Measurements from ENCODE around the gene CASKIN2.
"Not testable (repeated sequence)": the region's sequence is repeated elsewhere in the genome, so short reads cannot be mapped to it uniquely, and the experiment has no call there.

The CASKIN2 gene

DNA sequence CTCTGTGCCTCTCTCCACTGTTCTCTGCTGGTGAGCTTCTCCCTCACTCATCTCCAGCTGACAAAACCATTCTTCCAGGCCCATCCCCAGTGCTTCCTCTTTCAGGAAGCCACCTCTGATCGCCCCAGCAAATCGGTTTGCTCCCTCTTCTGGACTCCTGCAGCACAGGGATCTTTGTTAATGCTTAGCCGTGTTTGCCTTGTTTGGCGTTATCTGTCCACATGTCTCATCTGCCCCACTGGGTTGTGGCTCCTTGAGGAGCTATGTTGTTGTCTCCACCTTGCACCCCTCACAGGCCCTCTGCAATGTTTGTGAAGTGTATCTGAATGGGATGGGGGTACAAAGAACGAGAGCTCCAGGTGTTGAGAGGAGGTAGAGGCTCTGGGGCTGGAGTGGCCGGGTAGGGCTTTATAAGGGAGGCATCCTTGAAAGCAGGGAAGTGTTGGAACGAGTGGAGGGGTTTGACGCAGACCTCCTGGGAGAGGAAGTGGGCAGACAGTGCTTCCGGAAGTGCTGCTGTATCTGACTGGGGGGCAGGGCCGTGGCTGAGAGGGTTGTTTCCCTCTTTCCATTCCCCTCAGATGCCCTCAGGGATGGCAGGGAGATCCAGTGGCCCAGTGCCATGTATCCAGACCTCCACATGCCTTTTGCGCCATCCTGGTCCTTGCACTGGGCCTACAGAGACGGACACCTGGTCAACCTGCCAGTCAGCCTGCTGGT lies 27.8 kb downstream of the CASKIN2 start:
- DNase-seq: no peak

- no peak for DNase-seq
These were observed 28.4 kb downstream of the CASKIN2 start for GRCh38 chr17:75486951-75487350.

GRCh38 chr17:75486151-75486550 lies 29.2 kb downstream of the CASKIN2 start:
- DNase-seq: no peak

DNA sequence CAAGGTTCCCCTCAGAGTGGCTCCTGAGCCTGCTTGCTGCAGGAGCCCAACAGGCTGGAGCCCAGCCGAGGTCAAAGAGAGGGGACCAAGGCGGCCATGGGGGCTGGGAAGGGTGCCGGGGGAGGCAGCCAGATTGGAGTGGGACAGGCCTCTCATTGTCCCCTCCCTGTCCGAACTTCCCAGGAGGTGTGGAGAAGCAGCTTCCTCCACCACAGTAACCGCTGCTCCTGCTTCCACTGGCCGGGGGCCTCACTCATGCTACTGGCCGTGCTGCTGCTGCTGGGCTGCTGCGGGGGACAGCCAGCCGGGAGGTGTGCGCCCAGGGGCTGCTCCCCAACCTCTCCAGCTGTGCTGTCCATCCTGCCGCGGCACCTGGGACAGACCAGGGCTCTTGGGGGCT lies 29.6 kb downstream of the CASKIN2 start:
- DNase-seq: no peak

- DNase-seq: no peak
These were observed 33.0 kb downstream of the CASKIN2 start for GRCh38 chr17:75482098-75482942.

GRCh38 chr17:75481194-75482068 lies 33.9 kb downstream of the CASKIN2 start:
- no peak for DNase-seq

DNA sequence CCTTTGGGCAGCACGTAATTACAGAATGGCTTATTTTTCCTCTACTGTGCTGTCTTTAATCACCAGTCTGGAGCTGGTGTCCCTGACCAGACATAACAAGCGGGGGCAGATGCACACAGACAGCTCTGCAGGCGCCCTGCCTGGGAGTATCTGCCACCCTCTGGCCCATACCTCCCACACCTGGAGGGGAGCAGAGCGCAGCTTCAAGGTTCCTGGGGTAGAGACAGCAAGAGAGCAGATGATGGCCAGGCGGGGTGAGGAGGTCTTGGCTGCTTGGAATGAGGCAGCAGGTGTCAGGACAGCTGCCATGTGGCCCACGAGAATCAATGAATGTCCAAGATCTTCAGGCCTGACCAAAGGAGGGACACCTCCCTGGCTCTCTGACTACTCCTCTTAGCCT lies 35.1 kb downstream of the CASKIN2 start:
- no peak for DNase-seq

DNA sequence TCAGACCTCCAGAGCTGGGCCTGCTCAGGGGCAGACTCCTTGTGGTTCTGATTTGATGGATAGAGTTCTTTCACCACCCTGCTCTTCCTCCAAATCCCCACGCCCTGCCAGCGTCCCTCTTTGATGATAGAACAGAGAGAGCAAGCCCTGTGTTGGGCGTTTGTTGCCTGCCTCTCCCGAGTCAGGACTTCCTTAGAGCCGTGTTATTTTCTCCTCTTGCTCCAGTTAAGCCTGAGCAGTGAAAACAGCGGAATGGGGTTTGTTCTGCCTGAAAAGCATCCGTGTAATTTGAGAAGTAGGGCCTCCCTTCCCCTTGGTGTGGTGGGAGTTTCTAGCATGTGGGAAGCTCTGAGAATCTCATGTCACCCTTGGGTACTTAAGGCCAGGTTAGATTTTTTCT lies 36.8 kb downstream of the CASKIN2 start:
- no peak for DNase-seq

- DNase-seq: not testable (repeated sequence)
These were observed 37.9 kb downstream of the CASKIN2 start for GRCh38 chr17:75477490-75477862.

GRCh38 chr17:75476752-75477489 lies 38.4 kb downstream of the CASKIN2 start:
- no peak for DNase-seq

- no peak for DNase-seq
These were observed 39.1 kb downstream of the CASKIN2 start for GRCh38 chr17:75476271-75476671.

DNA sequence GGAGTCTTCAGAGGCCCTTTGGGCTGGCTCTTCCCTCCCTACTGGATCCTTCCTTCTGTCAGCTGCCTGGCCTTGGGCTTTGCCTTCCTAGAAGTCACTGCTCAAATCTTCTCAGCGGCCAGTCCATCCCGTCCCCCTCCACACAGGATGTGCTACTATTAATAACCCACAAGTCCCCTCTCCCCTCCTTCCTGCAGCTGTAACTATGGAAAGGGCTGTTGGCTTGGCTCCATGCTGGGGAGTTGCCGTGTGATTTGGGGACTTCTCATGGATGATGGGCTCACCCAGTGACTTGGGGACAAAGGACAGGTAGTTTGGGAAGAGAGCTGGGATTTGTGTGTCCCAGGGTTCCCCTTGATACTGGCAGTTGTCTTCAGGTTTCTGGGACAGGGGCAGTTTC lies 39.5 kb downstream of the CASKIN2 start:
- no peak for DNase-seq

- DNase-seq: no peak
These were observed 40.0 kb downstream of the CASKIN2 start for GRCh38 chr17:75475144-75475835.

DNA sequence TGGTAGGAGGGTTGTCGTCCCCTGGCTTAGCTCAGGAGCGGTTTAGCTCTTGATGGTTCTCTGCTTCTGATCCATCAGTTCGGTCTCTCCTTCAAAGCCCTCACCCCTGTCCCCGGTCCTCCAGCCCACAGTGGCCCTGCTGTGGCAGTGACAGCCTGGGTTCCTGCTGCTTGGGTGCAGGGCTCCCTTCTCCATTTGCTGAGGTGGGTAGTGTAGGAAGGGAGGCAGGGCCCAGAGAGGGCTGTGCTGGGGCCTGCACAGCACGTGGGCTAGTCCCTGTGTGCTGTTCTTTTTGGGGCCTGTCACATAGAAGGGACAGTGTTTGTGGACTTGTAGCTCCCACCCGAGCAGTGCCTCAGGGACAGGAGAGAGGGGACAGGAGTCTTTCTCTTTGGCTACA lies 40.6 kb downstream of the CASKIN2 start:
- DNase-seq: no peak

GRCh38 chr17:75473246-75473645 lies 42.1 kb downstream of the CASKIN2 start:
- DNase-seq: no peak

DNA sequence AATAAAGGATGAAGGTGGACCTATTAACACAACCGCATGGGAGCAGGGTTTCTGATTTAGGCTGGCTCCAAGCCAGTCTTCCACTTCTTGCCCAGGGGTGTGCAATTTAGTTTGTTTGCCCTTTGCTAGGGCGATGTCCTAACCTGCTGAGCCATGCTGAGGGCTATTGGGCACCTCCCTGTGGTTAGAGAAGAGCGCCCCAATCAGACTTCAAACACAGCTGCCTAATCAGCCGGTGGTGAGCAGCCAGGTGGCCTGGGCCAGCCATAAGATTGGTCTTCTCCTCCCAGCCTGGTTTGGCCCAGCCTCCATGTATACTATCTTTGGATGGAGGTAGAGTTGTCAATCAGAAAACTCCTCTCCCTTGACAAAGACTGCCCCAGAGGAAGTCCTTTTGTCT lies 43.2 kb downstream of the CASKIN2 start:
- DNase-seq: no peak

GRCh38 chr17:75471207-75471606 lies 44.1 kb downstream of the CASKIN2 start:
- DNase-seq: no peak

DNA sequence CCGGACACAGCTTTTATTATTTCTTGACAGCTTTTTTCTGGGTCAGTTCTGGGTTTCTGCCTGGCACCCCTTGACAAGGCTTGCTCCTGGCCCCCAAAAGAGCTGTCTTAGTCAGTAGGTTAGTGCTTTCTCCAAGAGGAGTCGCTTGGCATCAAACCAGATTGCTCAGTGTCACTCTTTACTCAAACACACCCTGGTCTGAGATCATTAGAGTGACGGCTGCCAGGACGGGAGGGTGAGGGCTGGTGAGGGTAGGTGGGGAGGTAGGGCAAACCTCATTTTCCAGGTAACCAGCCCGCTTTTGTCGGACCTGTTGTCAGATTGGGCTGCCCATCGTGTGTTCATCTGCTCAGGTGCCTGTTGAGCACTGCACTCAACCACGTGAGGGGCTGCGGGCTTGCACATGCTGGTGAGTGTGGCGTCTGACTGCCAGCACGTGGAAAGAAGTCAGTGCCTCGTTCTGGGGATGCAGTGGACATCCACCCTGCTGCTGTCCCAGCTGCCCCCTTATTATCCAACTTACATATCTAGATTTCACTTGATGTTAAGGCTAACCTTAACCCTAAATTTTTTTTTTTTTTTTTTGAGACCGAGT lies 46.5 kb downstream of the CASKIN2 start:
- DNase-seq: no peak

DNA sequence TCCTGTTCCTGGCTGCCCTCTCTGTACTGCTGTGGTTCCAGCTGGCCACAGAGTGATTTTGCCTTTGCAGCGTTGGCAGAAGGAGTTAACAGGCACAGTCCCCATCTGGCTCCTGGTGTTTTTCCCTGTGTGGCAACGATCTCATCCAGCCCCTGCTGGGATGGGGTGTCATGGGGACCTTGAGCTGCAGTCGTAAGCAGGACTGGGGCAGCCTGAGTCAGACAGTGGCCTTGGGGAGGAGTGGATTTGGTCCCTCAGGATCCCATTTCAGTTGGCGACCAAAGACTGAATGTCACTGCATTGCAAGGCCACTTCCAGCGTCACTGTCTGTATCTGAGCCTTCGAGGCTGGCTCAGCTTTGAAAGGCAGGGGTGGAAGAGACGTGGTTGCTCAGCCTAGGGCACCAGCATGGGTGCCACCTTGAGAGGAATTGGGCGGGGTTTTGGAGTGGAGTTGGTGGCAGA lies 47.0 kb downstream of the CASKIN2 start:
- DNase-seq: no peak

DNA sequence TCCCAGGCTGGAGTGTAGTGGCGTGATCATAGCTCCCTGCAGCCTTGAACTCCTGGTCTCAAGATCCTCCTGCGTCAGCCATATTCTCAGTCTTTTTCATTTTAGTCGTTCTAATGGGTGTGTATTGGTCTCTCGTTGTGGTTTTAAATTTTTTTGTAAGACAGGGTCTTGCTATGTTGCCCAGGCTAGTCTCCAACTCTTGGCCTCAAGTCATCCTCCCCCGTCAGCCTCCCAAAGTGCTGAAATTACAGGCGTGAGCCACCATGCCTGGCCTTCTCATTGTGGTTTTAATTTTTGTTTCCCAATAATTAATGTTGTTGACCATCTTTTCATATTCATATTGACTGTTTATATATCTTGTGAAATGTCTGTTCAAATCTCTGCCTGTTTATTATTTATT lies 50.3 kb downstream of the CASKIN2 start:
- DNase-seq: no peak

- DNase-seq: no peak
These were observed 51.7 kb downstream of the CASKIN2 start for GRCh38 chr17:75463603-75464002.

Measured in effector CD4-positive, alpha-beta T cell (primary cell).